Prostate gland (tissue), 2 donors: ENCODE data around the gene NEK1. TPM values are rescaled to one million over a fixed set of nuclear protein-coding genes. Genes with fewer than 3 reads are reported as not detected.

ENCODE experiments used
- DNase-seq: peaks from one replicate; pipeline ENCODE4 v3.0.0-alpha.2; 2019; ENCODE audit warnings: low spot score
- H3K27ac ChIP-seq, 2 donors: fragments of 200-600 bp; sonication (generic); 2 replicates each; pipeline ENCODE4 v1.5.1; 2017 to 2019
- H3K27me3 ChIP-seq: fragments of 200-600 bp; sonication (generic); replicated peaks from 2 replicates; pipeline ENCODE4 v1.5.1; 2019; ENCODE audit not compliant: insufficient read depth
- H3K36me3 ChIP-seq, 2 donors: fragments of 200-600 bp; sonication (generic); 1 replicate in 1 of 2; 2 replicates in 1 of 2; pipeline versions ENCODE4 v1.5.1 to v1.8.1; 2017 to 2019
- H3K4me1 ChIP-seq: fragments of 200-600 bp; sonication (generic); replicated peaks from 2 replicates; pipeline ENCODE4 v1.5.1; 2019
- H3K4me3 ChIP-seq, 2 donors: fragments of 200-600 bp; sonication (generic); 2 replicates each; pipeline ENCODE4 v1.5.1; 2017 to 2019
- H3K9me3 ChIP-seq: fragments of 200-600 bp; sonication (generic); 2 replicates; pipeline ENCODE4 v1.5.1; 2017
- POLR2A ChIP-seq: fragments of 450-650 bp; IDR thresholded peaks from one replicate; pipeline ENCODE4 v1.6.1; 2016; ENCODE audit warnings: antibody characterized with exemption, mild to moderate bottlenecking
- POLR2AphosphoS5 ChIP-seq: sonication (generic); formaldehyde crosslinking; IDR thresholded peaks from one replicate; pipeline ENCODE4 v1.6.1; 2017; ENCODE audit warnings: antibody characterized with exemption
- WGBS: methylation state at CpG from one replicate; pipeline ENCODE4 v1.1.5; 2018; 5-methylcytosine and 5-hydroxymethylcytosine counted together
- intact Hi-C: fragments of 100-400 bp; cut with DNase I; formaldehyde crosslinking; loops from one replicate; pipeline ENCODE4 v1.14.2; 2022
- total RNA-seq, 2 donors: library from RNA; depleted of rRNA; stranded (reverse); fragments of >200 nt; gene quantifications; one replicate each; pipeline ENCODE4 v1.1.0, GENCODE V29; 2016
- TF ChIP-seq, protein P1 (sequence below), 4 experiments: fragments of 200-600 bp in 2 of 4; fragments of 450-650 bp in 2 of 4; sonication (generic) in 2 of 4; IDR thresholded peaks; 1 replicate in 3 of 4; 2 replicates in 1 of 4; pipeline ENCODE4 v1.5.1; 2016 to 2019; ENCODE audit warnings: antibody characterized with exemption in 4 of 4, mild to moderate bottlenecking in 2 of 4, moderate library complexity in 2 of 4

Gene NEK1
- total RNA-seq, 2 donors from 2014 or later = 5.0 to 17.6 TPM

DNA sequence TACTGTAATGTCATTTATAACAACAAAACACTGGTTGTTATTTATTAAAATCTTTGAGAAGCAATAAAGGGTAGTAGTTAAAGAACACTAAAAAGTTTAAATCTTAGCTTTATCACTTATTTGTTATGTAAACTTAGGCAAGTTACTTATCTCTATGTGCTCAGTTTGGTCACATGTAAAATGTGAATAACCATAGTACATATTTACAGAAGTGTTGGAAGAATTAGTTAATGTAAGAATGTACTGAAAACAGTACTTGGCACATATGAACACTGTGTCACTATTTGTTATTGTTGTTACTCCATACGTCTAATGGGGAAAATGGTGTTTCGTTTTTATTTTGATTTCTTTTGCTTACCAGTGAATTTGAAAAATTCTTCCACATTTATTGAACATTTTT lies 9.1 kb downstream of the NEK1 start:
- Histone ChIP-seq H3K4me1 (no peaks in the 10 kb centered on the region), H3K27me3 (no peaks in the 10 kb centered on the region), H3K9me3 (no peaks in the 10 kb centered on the region), H3K27ac (no peak overlapping the region), H3K36me3 (no peaks in the 10 kb centered on the region), H3K4me3 (no peak overlapping the region)
- intact Hi-C loops = no loop called here
- 90% methylated on average over 2 of the region's 2 CpGs for WGBS
- no peak for DNase-seq
- TF ChIP-seq POLR2AphosphoS5 (no peak), POLR2A (no peak)
- TF ChIP-seq, protein P1, sequence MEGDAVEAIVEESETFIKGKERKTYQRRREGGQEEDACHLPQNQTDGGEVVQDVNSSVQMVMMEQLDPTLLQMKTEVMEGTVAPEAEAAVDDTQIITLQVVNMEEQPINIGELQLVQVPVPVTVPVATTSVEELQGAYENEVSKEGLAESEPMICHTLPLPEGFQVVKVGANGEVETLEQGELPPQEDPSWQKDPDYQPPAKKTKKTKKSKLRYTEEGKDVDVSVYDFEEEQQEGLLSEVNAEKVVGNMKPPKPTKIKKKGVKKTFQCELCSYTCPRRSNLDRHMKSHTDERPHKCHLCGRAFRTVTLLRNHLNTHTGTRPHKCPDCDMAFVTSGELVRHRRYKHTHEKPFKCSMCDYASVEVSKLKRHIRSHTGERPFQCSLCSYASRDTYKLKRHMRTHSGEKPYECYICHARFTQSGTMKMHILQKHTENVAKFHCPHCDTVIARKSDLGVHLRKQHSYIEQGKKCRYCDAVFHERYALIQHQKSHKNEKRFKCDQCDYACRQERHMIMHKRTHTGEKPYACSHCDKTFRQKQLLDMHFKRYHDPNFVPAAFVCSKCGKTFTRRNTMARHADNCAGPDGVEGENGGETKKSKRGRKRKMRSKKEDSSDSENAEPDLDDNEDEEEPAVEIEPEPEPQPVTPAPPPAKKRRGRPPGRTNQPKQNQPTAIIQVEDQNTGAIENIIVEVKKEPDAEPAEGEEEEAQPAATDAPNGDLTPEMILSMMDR (IDR thresholded peaks at IDR 0.05) = no peak

DNA sequence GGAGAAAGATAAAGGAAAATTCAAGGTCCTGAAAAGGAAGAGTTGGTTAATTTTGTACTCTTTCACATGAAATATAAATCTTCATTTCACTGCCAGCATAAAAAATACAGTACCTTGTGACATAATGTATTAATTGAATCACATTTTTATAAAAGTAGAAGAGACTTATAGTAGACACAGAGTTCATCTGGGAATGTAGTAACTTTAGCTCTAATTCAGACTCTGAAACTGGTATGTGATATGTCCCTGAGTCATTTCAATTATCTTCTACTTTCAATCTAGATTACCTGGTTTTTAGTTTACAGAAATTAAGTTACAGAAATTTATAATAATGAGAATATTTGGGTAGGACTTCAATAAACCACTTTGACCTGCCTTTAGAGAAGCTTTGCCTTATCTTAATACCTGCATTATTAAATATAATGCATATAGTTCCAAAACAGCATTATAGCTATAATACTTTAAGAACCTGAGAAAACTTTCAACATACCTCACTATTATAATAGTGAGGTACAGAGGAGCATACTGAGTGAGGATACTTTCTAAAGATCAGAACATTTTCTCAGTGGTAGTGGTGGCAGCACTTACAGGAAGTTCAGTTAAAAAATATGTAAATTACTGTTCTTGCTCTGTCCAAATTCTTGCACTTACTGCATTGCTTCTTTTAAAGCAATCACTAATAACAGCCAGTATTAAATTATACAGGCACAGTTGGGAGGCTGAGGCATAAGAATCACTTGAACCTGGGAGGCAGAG lies 11.2 kb downstream of the NEK1 start:
- H3K4me3 ChIP-seq = no peak overlapping the region
- H3K27me3 ChIP-seq = no peaks in the 10 kb centered on the region
- H3K9me3 ChIP-seq = no peaks in the 10 kb centered on the region
- no peak overlapping the region for H3K27ac ChIP-seq
- TF ChIP-seq POLR2A = no peak
- TF ChIP-seq, protein P1 (IDR thresholded peaks at IDR 0.05) = no peak
- TF ChIP-seq POLR2AphosphoS5 = no peak
- no peak for DNase-seq
- intact Hi-C loops = no loop called here
- H3K4me1 ChIP-seq = no peaks in the 10 kb centered on the region
- H3K36me3 ChIP-seq = no peaks in the 10 kb centered on the region

DNA sequence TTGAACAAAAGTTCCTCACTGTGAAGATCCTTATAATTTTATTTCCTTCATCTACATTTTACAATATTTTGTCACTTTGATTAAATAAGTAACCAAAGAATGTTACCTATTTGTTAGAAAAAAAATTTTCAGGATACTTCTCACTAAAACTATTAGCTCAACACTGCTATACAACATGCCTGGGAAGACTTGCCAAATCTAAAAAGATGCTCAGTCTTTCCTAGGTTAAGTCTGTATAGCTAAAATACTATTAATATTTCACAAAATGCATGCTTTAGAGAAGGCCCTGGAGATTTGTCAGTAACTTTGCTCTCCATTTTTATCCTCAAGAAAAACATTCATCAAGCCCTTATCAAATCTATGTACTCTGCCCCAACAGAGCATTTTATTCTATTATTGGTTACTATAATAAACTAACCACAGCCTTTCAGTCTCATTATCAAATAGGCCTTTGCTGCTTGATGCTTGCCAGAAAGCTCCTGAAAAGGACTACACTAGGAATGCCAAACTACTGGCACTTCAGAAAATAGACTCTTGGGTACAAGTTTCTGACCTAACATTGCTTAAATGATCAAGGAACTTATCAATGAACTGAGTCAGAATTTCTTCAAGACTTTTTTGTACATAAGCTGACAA lies 17.7 kb downstream of the NEK1 start:
- Histone ChIP-seq H3K27ac (no peak overlapping the region), H3K9me3 (no peaks in the 10 kb centered on the region), H3K4me3 (no peak overlapping the region), H3K27me3 (no peaks in the 10 kb centered on the region), H3K36me3 (no peaks in the 10 kb centered on the region), H3K4me1 (no peaks in the 10 kb centered on the region)
- DNase-seq = no peak
- intact Hi-C loops = no loop called here
- no peak for TF ChIP-seq POLR2AphosphoS5
- no peak for TF ChIP-seq POLR2A
- TF ChIP-seq, protein P1 (IDR thresholded peaks at IDR 0.05) = no peak

DNA sequence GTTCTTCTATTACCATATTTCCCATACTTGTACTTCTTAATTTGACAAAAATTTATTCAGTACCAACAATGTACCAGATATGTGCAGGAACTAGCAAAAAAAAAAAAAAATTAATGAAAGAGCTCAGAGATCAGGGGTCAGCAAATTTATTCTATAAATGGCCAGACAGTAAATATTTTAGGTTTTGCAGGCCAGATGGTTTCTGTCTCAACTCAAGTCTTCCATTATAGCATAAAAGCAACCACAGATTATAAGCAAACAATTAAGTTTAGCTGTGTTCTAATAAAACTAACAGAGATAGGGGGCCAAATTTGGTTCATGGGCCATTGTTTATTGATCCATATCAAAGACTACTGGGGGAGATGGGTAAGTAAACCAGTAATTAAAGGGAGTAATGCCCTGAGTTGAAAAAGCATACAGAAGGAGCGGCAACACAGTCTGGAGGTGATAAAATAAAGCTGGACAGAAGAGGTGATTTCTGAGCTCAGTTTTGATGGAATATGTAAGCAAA lies 19.3 kb downstream of the NEK1 start:
- no peak overlapping the region for H3K4me3 ChIP-seq
- intact Hi-C loops = no loop called here
- no peak overlapping the region for H3K27ac ChIP-seq
- 48% methylated on average over 1 of the region's 1 CpG for WGBS
- no peaks in the 10 kb centered on the region for H3K36me3 ChIP-seq
- TF ChIP-seq, protein P1 (IDR thresholded peaks at IDR 0.05) = no peak
- TF ChIP-seq POLR2AphosphoS5 = no peak
- H3K9me3 ChIP-seq = no peaks in the 10 kb centered on the region
- H3K4me1 ChIP-seq = no peaks in the 10 kb centered on the region
- H3K27me3 ChIP-seq = no peaks in the 10 kb centered on the region
- DNase-seq = no peak

DNA sequence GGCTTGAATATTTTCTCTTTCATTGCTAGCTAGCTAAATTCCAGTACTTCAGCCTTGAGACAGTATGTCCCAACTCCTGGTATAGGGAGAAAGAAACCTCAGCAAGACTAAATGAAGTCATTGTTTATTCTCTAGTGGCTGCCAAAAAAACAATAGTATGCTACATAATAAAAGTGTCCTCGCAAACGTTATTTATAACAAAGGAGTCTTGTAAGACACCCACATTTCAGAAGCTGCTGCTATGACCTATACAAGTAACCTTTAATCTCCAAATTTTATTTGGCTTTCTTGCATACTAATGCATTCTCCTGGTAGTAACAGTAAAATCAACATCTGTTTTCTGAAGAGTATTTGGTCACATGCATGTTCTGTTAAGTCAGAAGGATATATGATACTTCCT lies 28.8 kb downstream of the NEK1 start:
- Histone ChIP-seq H3K9me3 (no peaks in the 10 kb centered on the region), H3K36me3 (no peaks in the 10 kb centered on the region), H3K4me1 (no peaks in the 10 kb centered on the region), H3K27ac (no peak overlapping the region), H3K27me3 (no peaks in the 10 kb centered on the region), H3K4me3 (no peak overlapping the region)
- DNase-seq = no peak
- intact Hi-C loops = no loop called here
- TF ChIP-seq, protein P1 (IDR thresholded peaks at IDR 0.05) = no peak
- no peak for TF ChIP-seq POLR2A
- TF ChIP-seq POLR2AphosphoS5 = no peak
- 6% methylated on average over 2 of the region's 2 CpGs for WGBS
